Calu3 (cell line): ENCODE data around the gene CBR3. TPM values are rescaled to one million over a fixed set of nuclear protein-coding genes. Genes with fewer than 3 reads are reported as not detected.

Source experiments
- BruUV-seq: library from RNA; stranded (reverse); fragments of 400-500 nt; replicated peaks from 2 replicates; lab custom pipeline; 2021; lab: Mats Ljungman, UMichigan
- CTCF ChIA-PET: fragments of 300-600 bp; sonication (Branson Sonifier 250); formaldehyde crosslinking; loops from one replicate; lab custom pipeline; 2022; ENCODE audit warnings: antibody characterized with exemption; lab: Charles Lee
- DNase-seq: peaks from one replicate; pipeline ENCODE4 v3.0.0; 2022
- H3K27ac Mint-ChIP-seq: one replicate; pipeline ENCODE4 v1.8.0; 2022; ENCODE audit warnings: mixed read lengths; ENCODE audit not compliant: unreplicated experiment
- H3K27me3 Mint-ChIP-seq: one replicate; pipeline ENCODE4 v1.8.0; 2022; ENCODE audit warnings: mixed read lengths; ENCODE audit not compliant: unreplicated experiment
- H3K36me3 Mint-ChIP-seq: one replicate; pipeline ENCODE4 v1.8.0; 2022; ENCODE audit warnings: mild to moderate bottlenecking, moderate library complexity, mixed read lengths; ENCODE audit not compliant: insufficient read depth, unreplicated experiment
- H3K4me1 Mint-ChIP-seq: one replicate; pipeline ENCODE4 v1.8.0; 2022; ENCODE audit warnings: mild to moderate bottlenecking, low read depth, mixed read lengths; ENCODE audit not compliant: unreplicated experiment
- H3K4me3 Mint-ChIP-seq: one replicate; pipeline ENCODE4 v1.8.0; 2022; ENCODE audit warnings: mild to moderate bottlenecking, low read depth, moderate library complexity, mixed read lengths; ENCODE audit not compliant: unreplicated experiment
- H3K9me3 Mint-ChIP-seq: one replicate; pipeline ENCODE4 v1.8.0; 2022; ENCODE audit warnings: low read depth, mixed read lengths; ENCODE audit not compliant: unreplicated experiment
- CTCF ChIP-seq: fragments of 200-600 bp; IDR thresholded peaks from one replicate; pipeline ENCODE4 v1.8.0; 2022; ENCODE audit warnings: antibody characterized with exemption; ENCODE audit not compliant: unreplicated experiment
- intact Hi-C: fragments of 100-400 bp; cut with micrococcal nuclease; formaldehyde crosslinking; loops from one replicate; pipeline ENCODE4 v1.10.0; 2022; ENCODE audit not compliant: unreplicated experiment
- total RNA-seq: library from RNA; stranded (reverse); gene quantifications from 2 replicates; pipeline ENCODE4 v1.2.3, GENCODE V29; 2022

CBR3 gene
- total RNA-seq, 1 experiment from 2014 or later = 2.8 TPM

- peak overlapping the region; percentile 50 for H3K27ac Mint-ChIP-seq
- DNase-seq = peak; percentile 54
- H3K4me1 Mint-ChIP-seq = peaks cover 16% of the 10 kb centered on the region
- peak overlapping the region; percentile 71 for H3K4me3 Mint-ChIP-seq
- H3K36me3 Mint-ChIP-seq = peaks cover 31% of the 10 kb centered on the region
- H3K9me3 Mint-ChIP-seq = no peaks in the 10 kb centered on the region
- H3K27me3 Mint-ChIP-seq = no peaks in the 10 kb centered on the region
- CTCF ChIA-PET = interaction anchor here (0.6 to 1.2 kb wide), 3 partner anchors 32 to 54 kb away, joined by 3 to 4 read pairs (median 3); no protein-coding TSS in a partner anchor
- intact Hi-C loops = loop anchor here (5.0 kb wide), 1 partner anchor 167 kb away; the partner anchor contains the start of gene MORC3
- TF ChIP-seq CTCF = no peak
- TSS peak; percentile 72 for BruUV-seq
These were observed 20.9 kb downstream of the CBR3 start for GRCh38 chr21:36155603-36156338.

GRCh38 chr21:36156339-36156814 lies 21.5 kb downstream of the CBR3 start:
- DNase-seq = peak; percentile 98
- Mint-ChIP-seq H3K27me3 (no peaks in the 10 kb centered on the region), H3K4me1 (peaks cover 16% of the 10 kb centered on the region), H3K9me3 (no peaks in the 10 kb centered on the region), H3K27ac (no peak overlapping the region), H3K36me3 (peaks cover 31% of the 10 kb centered on the region), H3K4me3 (peak overlapping the region; percentile 71)
- no TSS peak for BruUV-seq
- CTCF ChIA-PET = interaction anchor here (0.6 to 1.2 kb wide), 2 partner anchors 31 to 53 kb away, joined by 3 to 4 read pairs; no protein-coding TSS in a partner anchor
- intact Hi-C loops = loop anchor here (5.0 kb wide), 1 partner anchor 166 kb away; the partner anchor contains the start of gene MORC3
- no peak for TF ChIP-seq CTCF

GRCh38 chr21:36156815-36157670 lies 22.2 kb downstream of the CBR3 start, which contains the start of gene DOP1B:
DOP1B (plus strand) TSS chr21:36156824; CDS start chr21:36164734, 7,910 bp downstream.
- BruUV-seq = no TSS peak
- H3K4me1 Mint-ChIP-seq = peaks cover 16% of the 10 kb centered on the region
- CTCF ChIA-PET = no interaction called here
- intact Hi-C loops = loop anchor here (5.0 kb wide), 1 partner anchor 165 kb away; the partner anchor contains the start of gene MORC3
- no peaks in the 10 kb centered on the region for H3K9me3 Mint-ChIP-seq
- H3K27me3 Mint-ChIP-seq = no peaks in the 10 kb centered on the region
- no peak for DNase-seq
- peak within 1 kb of the TSS; percentile 50 for H3K27ac Mint-ChIP-seq
- peaks cover 31% of the 10 kb centered on the region for H3K36me3 Mint-ChIP-seq
- peak within 1 kb of the TSS; percentile 71 for H3K4me3 Mint-ChIP-seq
- no peak for TF ChIP-seq CTCF

- H3K4me1 Mint-ChIP-seq = peaks cover 9% of the 10 kb centered on the region
- H3K9me3 Mint-ChIP-seq = no peaks in the 10 kb centered on the region
- no peak for DNase-seq
- no TSS peak for BruUV-seq
- peaks cover 31% of the 10 kb centered on the region for H3K36me3 Mint-ChIP-seq
- no peak overlapping the region for H3K4me3 Mint-ChIP-seq
- TF ChIP-seq CTCF = no peak
- intact Hi-C loops = loop anchor here (5.0 kb wide), 1 partner anchor 163 kb away; the partner anchor contains the start of gene MORC3
- no peaks in the 10 kb centered on the region for H3K27me3 Mint-ChIP-seq
- CTCF ChIA-PET = no interaction called here
- no peak overlapping the region for H3K27ac Mint-ChIP-seq
These were observed 24.6 kb downstream of the CBR3 start for GRCh38 chr21:36159356-36159921.
